Mammary epithelial cell (primary cell): Measurements from ENCODE around the gene AFAP1L2.

ENCODE experiments used
- EZH2 ChIP-seq: IDR thresholded peaks from 2 replicates; pipeline ENCODE4 v1.6.1; 2012; ENCODE audit warnings: low read length, inconsistent platforms, borderline replicate concordance
- TF ChIP-seq, protein P1 (sequence below), 2 donors: IDR thresholded peaks in 1 of 2; conservative IDR thresholded peaks in 1 of 2; 2 replicates each; pipeline ENCODE4 v1.5.1; 2011 to 2012; ENCODE audit warnings: inconsistent platforms in 2 of 2, low read length in 2 of 2, mild to moderate bottlenecking in 2 of 2, control low read depth in 1 of 2, low read depth in 1 of 2; ENCODE audit not compliant: insufficient read depth in 1 of 2; ENCODE audit errors: extremely low read depth in 1 of 2

DNA sequence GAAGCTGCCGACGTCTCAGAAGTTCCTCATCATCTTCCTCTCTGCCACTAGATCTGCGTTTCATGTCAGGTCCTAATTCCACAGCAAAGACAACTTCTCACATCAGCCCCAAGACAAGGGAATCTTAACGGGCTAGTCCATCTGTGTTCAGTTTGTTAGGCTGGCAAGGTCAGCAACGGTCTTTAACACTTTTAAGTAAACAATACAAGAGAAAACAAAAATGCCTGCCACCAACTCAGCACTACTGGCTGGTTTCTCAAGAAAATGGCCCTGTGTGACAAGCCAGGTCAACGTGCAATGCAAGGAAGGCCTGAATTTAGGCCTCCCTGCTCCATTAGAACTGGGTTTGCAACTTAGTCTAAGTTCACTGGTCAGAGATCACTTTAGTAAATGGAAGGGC, 41.0 kb upstream of the AFAP1L2 start:
- TF ChIP-seq, protein P1, sequence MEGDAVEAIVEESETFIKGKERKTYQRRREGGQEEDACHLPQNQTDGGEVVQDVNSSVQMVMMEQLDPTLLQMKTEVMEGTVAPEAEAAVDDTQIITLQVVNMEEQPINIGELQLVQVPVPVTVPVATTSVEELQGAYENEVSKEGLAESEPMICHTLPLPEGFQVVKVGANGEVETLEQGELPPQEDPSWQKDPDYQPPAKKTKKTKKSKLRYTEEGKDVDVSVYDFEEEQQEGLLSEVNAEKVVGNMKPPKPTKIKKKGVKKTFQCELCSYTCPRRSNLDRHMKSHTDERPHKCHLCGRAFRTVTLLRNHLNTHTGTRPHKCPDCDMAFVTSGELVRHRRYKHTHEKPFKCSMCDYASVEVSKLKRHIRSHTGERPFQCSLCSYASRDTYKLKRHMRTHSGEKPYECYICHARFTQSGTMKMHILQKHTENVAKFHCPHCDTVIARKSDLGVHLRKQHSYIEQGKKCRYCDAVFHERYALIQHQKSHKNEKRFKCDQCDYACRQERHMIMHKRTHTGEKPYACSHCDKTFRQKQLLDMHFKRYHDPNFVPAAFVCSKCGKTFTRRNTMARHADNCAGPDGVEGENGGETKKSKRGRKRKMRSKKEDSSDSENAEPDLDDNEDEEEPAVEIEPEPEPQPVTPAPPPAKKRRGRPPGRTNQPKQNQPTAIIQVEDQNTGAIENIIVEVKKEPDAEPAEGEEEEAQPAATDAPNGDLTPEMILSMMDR (conservative IDR thresholded peaks at IDR 0.05 in 1 of 2, IDR thresholded peaks at IDR 0.05 in 1 of 2; ENCODE audit: extremely low read depth in 1 of 2, insufficient read depth in 1 of 2, low read depth in 1 of 2, low read length in 2 of 2), result no peak
- TF ChIP-seq EZH2, result no peak
